Stimulated activated CD4-positive, alpha-beta T cell treated with anti-CD3 and anti-CD28 coated beads, Interleukin-2, amount 100 ng/mL, for 4 hours (primary cell): ENCODE results near the gene MEIS2.

Experiments
- DNase-seq: peaks from one replicate; pipeline ENCODE4 v3.0.0-alpha.2; 2020; ENCODE audit warnings: low read depth

The MEIS2 gene

DNA sequence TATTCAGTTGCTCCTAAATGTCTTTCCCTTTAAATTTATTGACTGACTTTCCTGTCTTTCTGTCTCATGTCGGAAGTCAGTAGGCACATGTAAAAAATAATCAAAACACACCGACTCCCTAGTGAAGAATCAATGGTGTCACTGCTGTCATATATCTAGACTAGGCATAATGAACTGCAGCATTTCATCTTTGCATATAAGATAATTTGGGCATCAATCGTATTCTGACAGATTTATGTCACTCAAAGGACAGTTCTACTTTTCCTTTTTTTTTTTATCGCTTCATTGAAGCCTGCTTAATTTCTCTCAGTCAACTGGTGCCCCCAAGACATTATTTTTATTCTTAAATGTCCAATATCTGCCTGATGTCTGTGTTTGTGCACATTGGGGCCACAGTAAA lies 206.3 kb downstream of the MEIS2 start:
- DNase-seq = no peak

DNA sequence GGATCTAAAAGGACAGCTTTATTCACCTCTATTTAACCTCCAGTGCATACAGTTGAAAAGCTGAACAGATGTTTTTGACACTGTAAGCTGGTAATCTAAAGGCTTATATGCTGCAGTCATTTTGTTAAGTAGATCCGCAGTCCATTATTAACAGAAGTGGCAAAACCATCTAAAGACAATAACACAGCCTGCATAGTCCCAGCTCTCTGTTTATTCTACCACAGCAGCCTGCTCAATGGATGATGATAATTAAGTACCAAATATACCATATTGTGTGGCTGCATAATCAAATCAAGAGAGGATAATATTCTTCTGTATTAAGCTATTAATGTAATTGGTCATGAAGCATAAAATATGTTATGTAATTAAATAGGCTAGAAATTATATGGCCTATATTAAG lies 207.1 kb downstream of the MEIS2 start:
- no peak for DNase-seq

DNA sequence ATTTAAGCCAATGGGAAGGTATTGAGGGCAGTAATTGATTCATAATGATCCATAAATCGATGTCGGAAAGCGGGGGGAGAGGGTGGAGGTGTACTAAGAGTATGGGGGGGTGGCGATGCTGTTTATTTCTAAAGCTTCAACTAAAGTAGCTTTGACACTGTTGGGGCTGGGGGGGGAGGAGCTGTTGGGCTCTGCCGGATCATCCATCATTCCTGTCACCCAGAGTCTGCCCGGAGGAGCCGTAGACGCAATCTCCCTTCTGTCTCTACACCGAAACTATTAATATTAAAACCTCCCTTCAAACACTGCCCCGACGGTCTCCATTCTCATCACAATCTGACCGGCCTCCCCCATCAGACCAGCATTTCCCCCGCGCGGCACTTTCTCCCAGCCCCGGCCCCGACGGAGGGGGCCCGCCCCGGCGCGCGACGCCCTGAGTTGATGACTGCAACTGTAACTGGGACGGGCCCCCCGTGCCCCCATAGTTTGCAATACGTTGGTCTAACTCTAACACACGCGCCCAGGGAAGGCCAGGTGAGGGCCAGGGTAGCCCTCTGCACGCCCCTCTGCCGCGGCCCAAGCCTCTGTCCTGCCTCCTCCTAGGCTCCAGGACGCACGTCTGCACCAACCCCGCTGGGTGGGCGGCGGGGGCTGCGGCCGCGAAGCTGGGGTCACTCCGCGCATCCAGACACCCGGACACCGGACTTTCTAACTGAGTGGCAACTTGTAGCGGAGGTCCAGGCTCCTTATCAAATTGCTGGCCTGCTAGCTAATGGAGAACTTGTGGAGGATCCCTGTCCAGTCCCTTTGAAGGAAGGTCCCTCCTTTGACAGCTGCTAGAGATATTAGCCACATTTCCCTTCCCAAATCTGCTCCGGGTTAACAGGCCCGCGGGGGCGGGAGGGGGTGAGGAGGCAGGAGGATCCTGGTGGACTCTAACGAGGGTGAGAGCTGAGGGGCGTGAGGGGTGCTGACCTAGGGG lies 212.0 kb downstream of the MEIS2 start:
- DNase-seq = no peak

DNA sequence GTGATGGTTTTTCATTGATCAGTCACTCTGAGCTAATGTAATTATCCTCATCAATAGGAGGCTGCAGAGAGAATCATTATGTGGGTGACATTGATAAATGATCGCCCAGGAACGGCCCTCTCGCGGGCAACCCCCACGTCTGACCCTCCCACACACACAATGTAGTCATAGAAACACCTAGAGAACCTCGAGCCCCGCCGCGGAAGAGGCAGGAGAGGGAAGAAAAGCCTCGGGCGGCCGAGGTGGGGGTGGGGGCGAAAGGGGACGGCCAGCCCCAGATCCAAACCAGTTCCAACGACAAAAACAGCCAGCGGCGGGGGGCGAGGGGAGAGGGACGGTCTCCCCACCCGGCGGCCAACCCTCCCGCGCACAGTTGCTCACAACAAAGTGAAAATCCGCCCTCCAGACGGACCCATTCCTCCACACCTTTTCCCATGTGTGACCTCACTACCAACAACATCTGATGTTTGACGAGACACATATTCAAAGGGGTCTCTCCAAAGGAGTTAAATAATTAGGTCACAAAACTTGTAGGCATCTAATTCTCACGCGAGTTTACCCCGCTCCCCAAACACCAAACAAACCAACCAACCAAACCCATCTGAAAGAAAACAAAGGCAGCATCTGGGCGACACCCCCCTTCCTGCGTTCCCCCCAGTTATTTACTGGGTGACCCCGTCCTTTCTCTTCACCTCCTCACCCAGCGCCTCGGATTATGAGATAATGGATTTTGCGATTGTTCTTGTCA lies 213.0 kb downstream of the MEIS2 start:
- DNase-seq = no peak

GRCh38 chr15:36886701-36887100 lies 213.6 kb downstream of the MEIS2 start:
- DNase-seq = no peak

- no peak for DNase-seq
These were observed 214.2 kb downstream of the MEIS2 start for GRCh38 chr15:36886191-36886590.

DNA sequence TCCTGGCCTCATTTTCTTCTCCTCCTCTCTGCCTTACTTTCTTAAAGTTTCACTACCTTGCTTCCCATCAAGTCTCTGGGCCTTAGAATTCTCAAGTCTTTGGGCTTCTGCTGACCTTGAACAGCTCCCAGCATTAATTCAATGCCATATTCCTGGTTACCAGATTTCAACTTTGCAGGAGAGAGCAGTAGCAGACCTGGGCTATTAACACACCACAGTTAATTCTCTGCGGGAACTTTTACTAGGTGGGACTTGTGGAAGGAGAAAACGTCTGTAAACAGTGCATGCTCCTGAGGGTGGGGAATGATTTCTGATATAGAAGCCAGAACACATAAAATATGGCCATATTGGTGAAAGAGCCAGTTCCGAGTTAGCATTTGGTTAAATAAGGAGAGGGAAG lies 214.6 kb downstream of the MEIS2 start:
- no peak for DNase-seq

DNA sequence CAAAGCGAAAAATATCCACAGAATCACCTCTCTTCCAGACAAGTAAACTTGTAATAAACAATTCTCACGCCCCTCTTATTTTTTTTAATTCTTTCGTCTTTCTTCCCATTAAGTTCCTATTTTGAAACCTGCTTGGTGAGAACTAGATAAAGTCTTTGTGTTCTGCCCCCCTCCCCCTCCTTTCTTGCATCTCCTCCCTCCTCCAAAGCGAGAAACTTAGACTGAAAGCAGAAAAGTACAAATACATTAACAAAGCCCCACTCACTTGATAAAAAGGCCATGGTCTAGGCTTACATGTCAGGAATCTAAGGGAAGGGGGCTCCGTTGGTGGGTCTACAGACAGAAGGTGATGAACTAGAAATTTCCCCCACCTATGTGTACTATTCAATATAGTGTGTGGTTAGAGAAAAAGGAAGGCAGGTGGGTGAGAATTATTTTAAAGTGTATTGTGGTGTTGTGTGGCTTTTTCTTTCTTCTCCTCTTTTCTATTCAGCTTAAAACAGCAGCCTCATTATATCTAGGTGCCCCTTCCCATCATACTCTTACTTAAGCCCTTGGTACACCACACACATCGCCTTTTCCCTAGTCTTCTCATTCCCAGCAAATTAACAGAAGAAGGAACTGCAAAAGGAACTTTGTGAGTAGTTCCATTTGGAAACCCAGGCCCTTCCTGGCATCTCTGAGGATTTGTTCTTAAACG lies 215.3 kb downstream of the MEIS2 start:
- DNase-seq = no peak

- DNase-seq = no peak
These were observed 215.9 kb downstream of the MEIS2 start for GRCh38 chr15:36884518-36884875.

DNA sequence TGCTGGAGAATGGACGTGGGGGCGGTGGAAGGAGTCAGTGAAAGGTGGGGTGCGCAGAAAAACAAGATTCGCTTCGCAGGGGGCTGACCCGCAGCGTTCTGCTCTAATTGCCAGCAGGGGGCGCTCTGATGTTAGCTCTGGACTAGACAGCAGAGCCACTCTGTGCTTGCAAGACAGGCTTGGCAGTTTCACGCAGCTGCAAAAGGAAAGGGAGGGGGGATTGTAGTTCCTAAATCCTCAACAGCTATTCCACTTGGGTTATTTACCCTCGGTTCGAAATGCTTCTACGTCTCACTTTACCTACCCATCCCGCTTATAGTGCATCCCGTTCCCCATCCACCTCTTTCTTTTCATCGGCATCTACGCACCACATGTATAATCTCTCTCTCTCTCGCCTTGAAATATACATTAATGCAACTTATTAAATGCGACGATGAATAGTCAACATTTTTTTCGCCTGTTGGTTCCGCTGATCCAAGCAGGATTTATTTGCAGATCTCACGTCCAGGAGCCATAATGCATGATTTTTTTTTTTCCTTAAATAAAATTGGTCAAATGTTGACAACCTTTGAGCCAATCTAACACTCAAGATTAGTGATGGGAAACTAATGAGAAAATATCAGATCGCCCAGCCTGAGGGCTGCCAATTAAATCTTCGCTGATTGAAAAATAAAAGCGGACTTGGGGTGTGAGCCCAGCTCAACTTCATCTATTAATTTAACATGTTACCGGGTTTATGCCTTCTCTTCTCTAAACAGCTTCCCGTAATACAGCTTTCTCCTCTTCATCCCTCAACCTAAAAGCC lies 216.4 kb downstream of the MEIS2 start:
- DNase-seq = peak; percentile 11

DNA sequence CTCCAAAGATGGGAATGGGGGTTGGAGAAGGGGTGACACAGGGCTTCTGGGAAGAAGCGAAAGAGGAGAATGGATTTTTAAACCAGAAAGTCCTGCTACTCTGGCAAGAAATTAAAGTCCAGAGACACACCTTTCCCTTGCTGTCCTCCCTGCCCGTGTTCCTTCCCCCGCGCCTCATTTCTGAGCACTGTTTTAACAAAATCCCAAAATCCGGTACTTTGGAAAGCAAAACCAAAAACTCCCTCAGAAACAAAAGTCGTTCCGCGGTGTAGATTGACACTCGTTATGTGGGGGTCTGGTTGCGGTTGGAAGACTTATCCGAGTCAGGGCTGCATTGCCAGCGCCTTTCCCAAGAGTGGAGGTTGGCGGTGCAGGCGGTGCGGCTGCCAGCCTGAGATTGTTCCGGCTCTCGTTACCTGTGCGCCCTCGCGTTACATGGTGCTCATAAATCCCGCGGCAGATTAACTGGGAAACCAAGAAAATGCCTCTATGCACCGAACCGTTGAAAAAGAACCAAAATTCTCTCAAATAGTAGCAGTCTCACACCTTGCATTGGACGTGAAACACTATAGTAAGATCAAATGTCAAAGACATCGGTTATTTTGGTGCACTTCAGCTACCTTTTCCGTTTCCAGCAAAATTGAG lies 217.7 kb downstream of the MEIS2 start:
- no peak for DNase-seq

- no peak for DNase-seq
These were observed 218.3 kb downstream of the MEIS2 start for GRCh38 chr15:36882056-36882455.

DNA sequence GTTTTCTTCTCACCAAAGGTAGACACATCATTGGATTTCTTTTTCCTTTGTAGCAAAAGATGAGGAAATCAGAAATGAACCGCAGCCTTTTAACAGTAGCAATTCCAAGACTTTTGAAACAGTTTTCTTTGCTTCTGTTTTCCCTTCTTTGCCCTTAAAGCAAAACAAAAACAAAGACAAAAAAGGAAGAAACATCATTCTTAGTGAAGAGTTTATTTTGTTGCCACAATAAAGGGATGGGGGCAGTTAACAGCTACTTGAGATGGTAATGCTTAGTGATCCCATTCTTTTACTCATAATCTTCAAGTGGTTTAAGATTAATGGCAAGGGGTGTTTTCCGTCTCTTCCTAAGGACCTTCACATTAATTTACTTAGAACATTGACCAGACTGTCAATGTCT lies 218.8 kb downstream of the MEIS2 start:
- DNase-seq = no peak

- no peak for DNase-seq
These were observed 219.4 kb downstream of the MEIS2 start for GRCh38 chr15:36880913-36881460.

DNA sequence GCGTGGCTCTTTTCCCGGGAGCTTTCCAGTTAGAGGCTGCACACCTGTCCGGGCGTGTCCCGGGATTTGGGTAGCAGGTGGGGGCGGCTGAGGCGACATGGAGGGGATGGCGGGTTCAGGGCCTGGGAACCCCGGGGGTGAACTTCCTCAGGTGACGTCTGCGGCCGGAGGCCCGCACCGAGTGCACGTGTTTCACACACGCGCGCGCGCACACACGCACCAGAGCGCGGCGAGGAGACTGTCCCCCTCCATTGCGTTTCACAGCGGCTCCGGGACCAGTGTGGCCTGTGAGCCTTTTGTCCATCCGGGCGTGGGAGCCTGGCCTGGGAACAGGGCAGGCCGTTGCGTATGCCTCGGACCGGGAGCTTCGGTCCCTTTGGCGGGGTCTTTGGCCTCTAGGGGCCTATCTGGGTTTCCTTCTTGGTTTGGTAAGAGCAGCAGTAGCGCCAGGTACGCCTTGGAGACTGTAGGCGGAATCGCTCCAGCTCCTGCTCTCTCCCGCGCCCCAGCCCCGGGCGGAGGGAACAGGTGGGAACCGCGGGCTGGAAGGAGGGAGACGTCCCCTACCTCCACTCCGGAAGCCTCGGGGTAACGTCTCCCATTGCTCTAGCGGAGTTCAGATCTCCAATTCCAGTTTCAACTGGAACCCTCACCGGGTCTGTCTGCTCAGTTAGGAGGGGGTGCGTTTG lies 220.0 kb downstream of the MEIS2 start:
- DNase-seq = no peak

DNA sequence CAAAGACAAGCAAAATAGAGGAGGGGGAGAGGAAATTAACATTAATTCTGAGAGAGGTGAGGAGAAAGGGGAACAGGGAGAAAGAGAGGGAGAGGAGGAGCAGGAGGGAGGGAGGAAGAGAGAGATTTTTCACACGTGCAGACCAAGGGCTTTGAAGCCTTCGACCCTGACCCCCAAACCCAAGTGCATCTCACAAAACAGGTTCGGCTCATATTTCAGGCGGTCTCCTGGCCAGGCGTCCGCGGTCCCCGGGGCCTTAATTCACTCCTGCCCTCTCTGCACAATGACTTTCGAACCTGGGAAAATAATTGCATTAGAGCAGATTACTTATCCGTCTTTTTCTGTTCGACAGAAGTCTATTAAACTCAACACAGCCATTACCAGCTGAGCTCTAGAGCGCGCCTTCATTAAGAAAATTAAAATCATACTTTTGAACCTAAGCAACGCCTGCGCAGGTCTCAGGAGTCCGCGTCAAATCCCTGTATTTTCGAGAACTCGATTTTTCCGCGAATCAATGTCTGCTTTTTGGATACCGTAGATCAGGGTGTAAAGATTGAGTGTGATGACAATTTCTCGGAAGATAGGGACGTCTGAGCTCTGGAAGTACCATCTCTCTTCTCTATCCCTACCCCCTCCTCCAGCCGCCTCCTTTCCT lies 220.7 kb downstream of the MEIS2 start:
- DNase-seq = no peak

GRCh38 chr15:36878684-36879262 lies 221.6 kb downstream of the MEIS2 start:
- DNase-seq = no peak

- no peak for DNase-seq
These were observed 222.3 kb downstream of the MEIS2 start for GRCh38 chr15:36877796-36878683.
